Neural crest cell (in vitro differentiated cells): ENCODE results near the gene ZNF441. TPM values are rescaled to one million over a fixed set of nuclear protein-coding genes. Genes with fewer than 3 reads are reported as not detected.
"Not testable (repeated sequence)": the region's sequence is repeated elsewhere in the genome, so short reads cannot be mapped to it uniquely, and the experiment has no call there.

Experiments used
- DNase-seq: peaks from one replicate; pipeline ENCODE4 v3.0.0; 2021; ENCODE audit warnings: low read depth, mixed read lengths, low spot score
- H3K27ac Mint-ChIP-seq: one replicate; pipeline ENCODE4 v1.8.0; 2021; ENCODE audit warnings: mild to moderate bottlenecking, mixed read lengths; ENCODE audit not compliant: unreplicated experiment
- H3K27me3 Mint-ChIP-seq: 2 replicates; pipeline ENCODE4 v1.8.0; 2021; ENCODE audit warnings: low read depth, mild to moderate bottlenecking, mixed read lengths
- H3K36me3 Mint-ChIP-seq: 2 replicates; pipeline ENCODE4 v1.8.0; 2021; ENCODE audit warnings: low read depth, mild to moderate bottlenecking, mixed read lengths
- H3K4me1 Mint-ChIP-seq: 2 replicates; pipeline ENCODE4 v1.8.0; 2021; ENCODE audit warnings: mixed read lengths
- H3K4me3 Mint-ChIP-seq: one replicate; pipeline ENCODE4 v1.8.0; 2021; ENCODE audit warnings: mild to moderate bottlenecking, mixed read lengths
- H3K9me3 Mint-ChIP-seq: 2 replicates; pipeline ENCODE4 v1.8.0; 2021; ENCODE audit warnings: mixed read lengths
- CTCF ChIP-seq: fragments of 200-600 bp; sonication (generic); conservative IDR thresholded peaks from 2 replicates; pipeline ENCODE4 v1.5.0; 2021; ENCODE audit warnings: antibody characterized with exemption, mild to moderate bottlenecking
- total RNA-seq: library from RNA; stranded (reverse); gene quantifications from 2 replicates; pipeline ENCODE4 v1.2.1, GENCODE V29; 2021

Gene ZNF441
- total RNA-seq, 1 donor from 2014 or later, result 3.9 TPM

- peaks cover 23% of the 10 kb centered on the region for H3K4me1 Mint-ChIP-seq
- no peak for TF ChIP-seq CTCF
- H3K27me3 Mint-ChIP-seq, result no peaks in the 10 kb centered on the region
- peak overlapping the region; percentile 76 for H3K27ac Mint-ChIP-seq
- DNase-seq, result no peak
- peak overlapping the region; percentile 88 for H3K4me3 Mint-ChIP-seq
- H3K36me3 Mint-ChIP-seq, result peaks cover 71% of the 10 kb centered on the region
- peaks cover 13% of the 10 kb centered on the region for H3K9me3 Mint-ChIP-seq
Measured at GRCh38 chr19:11813703-11814028, 46.9 kb downstream of the ZNF441 start.

- Mint-ChIP-seq H3K27ac (peak within 1 kb of the TSS; percentile 98), H3K27me3 (no peaks in the 10 kb centered on the region), H3K36me3 (peaks cover 68% of the 10 kb centered on the region), H3K9me3 (peaks cover 11% of the 10 kb centered on the region), H3K4me1 (peaks cover 23% of the 10 kb centered on the region), H3K4me3 (peak within 1 kb of the TSS; percentile 93)
- TF ChIP-seq CTCF, result no peak
- DNase-seq, result peak; percentile 94
Measured at GRCh38 chr19:11814029-11814699, 47.4 kb downstream of the ZNF441 start, which contains the start of gene ZNF440. ZNF440 (plus strand) TSS chr19:11814273; CDS start chr19:11814448, 175 bp downstream.

GRCh38 chr19:11814700-11815035 lies 47.9 kb downstream of the ZNF441 start:
- peaks cover 23% of the 10 kb centered on the region for H3K4me1 Mint-ChIP-seq
- peak overlapping the region; percentile 93 for H3K4me3 Mint-ChIP-seq
- no peaks in the 10 kb centered on the region for H3K27me3 Mint-ChIP-seq
- peaks cover 64% of the 10 kb centered on the region for H3K36me3 Mint-ChIP-seq
- H3K27ac Mint-ChIP-seq, result peak overlapping the region; percentile 94
- peaks cover 11% of the 10 kb centered on the region for H3K9me3 Mint-ChIP-seq
- TF ChIP-seq CTCF, result no peak
- DNase-seq, result no peak

- Mint-ChIP-seq H3K36me3 (peaks cover 65% of the 10 kb centered on the region), H3K4me3 (peak overlapping the region; percentile 23), H3K27ac (no peak overlapping the region), H3K4me1 (no peaks in the 10 kb centered on the region), H3K27me3 (no peaks in the 10 kb centered on the region), H3K9me3 (peaks cover 22% of the 10 kb centered on the region)
- no peak for DNase-seq
- TF ChIP-seq CTCF, result no peak
Measured at GRCh38 chr19:11821474-11822109, 54.8 kb downstream of the ZNF441 start.

- Mint-ChIP-seq H3K9me3 (peaks cover 39% of the 10 kb centered on the region), H3K36me3 (peaks cover 84% of the 10 kb centered on the region)
- not testable (repeated sequence) for DNase-seq, H3K27ac Mint-ChIP-seq, H3K4me3 Mint-ChIP-seq, H3K4me1 Mint-ChIP-seq, H3K27me3 Mint-ChIP-seq
Measured at GRCh38 chr19:11828957-11829876, 62.4 kb downstream of the ZNF441 start.
